GM19438 (cell line): ENCODE data around the gene TGFA.

ENCODE experiments used
- ATAC-seq: cut with Tn5 transposase; IDR thresholded peaks from one replicate; pipeline ENCODE4 v1.9.1; 2021; ENCODE audit warnings: low read depth; ENCODE audit not compliant: unreplicated experiment

TGFA gene

GRCh38 chr2:70553334-70553583 lies 367 bp downstream of the TGFA start:
- peak; percentile 33 for ATAC-seq

GRCh38 chr2:70552501-70553333 lies 909 bp downstream of the TGFA start:
- no peak for ATAC-seq

- no peak for ATAC-seq
These were observed 2.5 kb downstream of the TGFA start for GRCh38 chr2:70551167-70551566.

GRCh38 chr2:70549962-70550361 lies 3.7 kb downstream of the TGFA start:
- no peak for ATAC-seq

- no peak for ATAC-seq
These were observed 4.4 kb downstream of the TGFA start for GRCh38 chr2:70549064-70549710.

GRCh38 chr2:70548233-70548632 lies 5.4 kb downstream of the TGFA start:
- ATAC-seq, result no peak

- no peak for ATAC-seq
These were observed 6.7 kb downstream of the TGFA start for GRCh38 chr2:70546885-70547284.

GRCh38 chr2:70546376-70546775 lies 7.2 kb downstream of the TGFA start:
- no peak for ATAC-seq

GRCh38 chr2:70541481-70542020 lies 12.1 kb downstream of the TGFA start:
- no peak for ATAC-seq

GRCh38 chr2:70537840-70538239 lies 15.8 kb downstream of the TGFA start:
- no peak for ATAC-seq

- no peak for ATAC-seq
These were observed 17.0 kb downstream of the TGFA start for GRCh38 chr2:70536517-70537055.

GRCh38 chr2:70535573-70535972 lies 18.1 kb downstream of the TGFA start:
- no peak for ATAC-seq

GRCh38 chr2:70534183-70534836 lies 19.3 kb downstream of the TGFA start:
- no peak for ATAC-seq

GRCh38 chr2:70532244-70532935 lies 21.2 kb downstream of the TGFA start:
- no peak for ATAC-seq

- no peak for ATAC-seq
These were observed 22.1 kb downstream of the TGFA start for GRCh38 chr2:70531419-70532086.

GRCh38 chr2:70529610-70530009 lies 24.0 kb downstream of the TGFA start:
- no peak for ATAC-seq

GRCh38 chr2:70528929-70529328 lies 24.7 kb downstream of the TGFA start:
- ATAC-seq, result no peak

- no peak for ATAC-seq
These were observed 25.4 kb downstream of the TGFA start for GRCh38 chr2:70528276-70528675.

- no peak for ATAC-seq
These were observed 26.1 kb downstream of the TGFA start for GRCh38 chr2:70527447-70528080.

GRCh38 chr2:70526126-70526525 lies 27.5 kb downstream of the TGFA start:
- ATAC-seq, result no peak
